ENCODE measurements around the gene CNKSR1.

DNA sequence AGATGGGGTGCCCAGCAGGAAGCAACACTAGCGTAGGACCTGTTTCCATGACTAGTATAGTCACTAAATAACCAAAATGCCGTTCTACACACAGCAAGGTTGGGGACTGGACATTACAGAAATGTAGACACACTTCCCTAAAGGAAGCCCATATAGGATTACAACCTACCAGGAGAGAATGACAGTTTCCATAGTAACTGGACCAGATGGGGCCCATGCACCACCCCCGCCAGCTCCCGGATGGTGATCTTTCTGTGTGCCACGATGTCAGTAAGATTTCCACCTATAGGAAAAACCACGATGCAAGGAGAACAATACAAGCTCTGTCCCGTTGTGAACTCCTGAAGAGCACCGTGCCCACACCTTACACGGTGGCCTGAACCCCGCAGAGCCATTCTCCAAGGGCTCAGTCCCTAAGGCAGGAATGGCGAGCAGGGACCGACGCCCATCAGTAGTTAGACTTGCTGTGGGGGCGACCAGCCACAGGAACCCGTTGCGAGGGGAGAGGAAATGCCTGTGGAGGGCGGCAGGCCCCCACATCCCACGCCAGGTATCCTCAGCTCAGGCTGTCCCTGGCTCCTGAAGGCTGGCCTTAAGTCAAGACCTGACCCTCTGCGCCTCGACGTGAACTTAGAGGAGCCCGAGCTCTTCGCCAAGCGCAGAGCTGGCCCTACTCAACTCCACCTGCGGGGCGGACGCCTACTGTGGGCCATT lies 43.1 kb downstream of the CNKSR1 start:
- TF ChIP-seq, protein P1, sequence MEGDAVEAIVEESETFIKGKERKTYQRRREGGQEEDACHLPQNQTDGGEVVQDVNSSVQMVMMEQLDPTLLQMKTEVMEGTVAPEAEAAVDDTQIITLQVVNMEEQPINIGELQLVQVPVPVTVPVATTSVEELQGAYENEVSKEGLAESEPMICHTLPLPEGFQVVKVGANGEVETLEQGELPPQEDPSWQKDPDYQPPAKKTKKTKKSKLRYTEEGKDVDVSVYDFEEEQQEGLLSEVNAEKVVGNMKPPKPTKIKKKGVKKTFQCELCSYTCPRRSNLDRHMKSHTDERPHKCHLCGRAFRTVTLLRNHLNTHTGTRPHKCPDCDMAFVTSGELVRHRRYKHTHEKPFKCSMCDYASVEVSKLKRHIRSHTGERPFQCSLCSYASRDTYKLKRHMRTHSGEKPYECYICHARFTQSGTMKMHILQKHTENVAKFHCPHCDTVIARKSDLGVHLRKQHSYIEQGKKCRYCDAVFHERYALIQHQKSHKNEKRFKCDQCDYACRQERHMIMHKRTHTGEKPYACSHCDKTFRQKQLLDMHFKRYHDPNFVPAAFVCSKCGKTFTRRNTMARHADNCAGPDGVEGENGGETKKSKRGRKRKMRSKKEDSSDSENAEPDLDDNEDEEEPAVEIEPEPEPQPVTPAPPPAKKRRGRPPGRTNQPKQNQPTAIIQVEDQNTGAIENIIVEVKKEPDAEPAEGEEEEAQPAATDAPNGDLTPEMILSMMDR (IDR thresholded peaks at IDR 0.05; ENCODE audit: borderline replicate concordance, extremely low read depth, low read length, poor library complexity, severe bottlenecking): no peak
- TF ChIP-seq EZH2 (IDR thresholded peaks at IDR 0.05; ENCODE audit: borderline replicate concordance, low read depth, low read length, severe bottlenecking): no peak

Data from DND-41 (cell line).